HEK293 (cell line): Measurements from ENCODE around the gene DHRS13.
A peak's percentile ranks its signal among the peaks of the same experiment; 100 is the strongest.

Source experiments
- KLF8 ChIP-seq: fragments of 450-650 bp; formaldehyde crosslinking; IDR thresholded peaks from 2 replicates; pipeline ENCODE4 v1.5.1; 2016; ENCODE audit warnings: missing biosample characterization, missing genetic modification characterization
- KLF9 ChIP-seq: fragments of 450-650 bp; formaldehyde crosslinking; IDR thresholded peaks from 2 replicates; pipeline ENCODE4 v1.5.1; 2016; ENCODE audit warnings: missing biosample characterization, missing genetic modification characterization, low read depth
- MZF1 ChIP-seq: fragments of 450-650 bp; formaldehyde crosslinking; IDR thresholded peaks from 2 replicates; pipeline ENCODE4 v1.5.1; 2017; ENCODE audit warnings: missing biosample characterization, missing genetic modification characterization, borderline replicate concordance
- SALL2 ChIP-seq: fragments of 450-650 bp; formaldehyde crosslinking; IDR thresholded peaks from 2 replicates; pipeline ENCODE4 v1.5.0; 2017; ENCODE audit warnings: missing biosample characterization, mild to moderate bottlenecking, missing genetic modification characterization, borderline replicate concordance
- SETDB1 ChIP-seq: IDR thresholded peaks from one replicate; pipeline ENCODE4 v1.6.1; 2017; ENCODE audit warnings: mild to moderate bottlenecking, low read length, moderate library complexity, mixed read lengths; ENCODE audit not compliant: insufficient read length
- TRIM28 ChIP-seq: IDR thresholded peaks from 2 replicates; pipeline ENCODE4 v1.6.1; 2011; ENCODE audit warnings: low read length, control low read depth, borderline replicate concordance
- YY2 ChIP-seq: fragments of 450-650 bp; formaldehyde crosslinking; IDR thresholded peaks from 2 replicates; pipeline ENCODE4 v1.5.1; 2016; ENCODE audit warnings: missing biosample characterization, missing genetic modification characterization
- ZNF133 ChIP-seq: fragments of 450-650 bp; formaldehyde crosslinking; IDR thresholded peaks from 2 replicates; pipeline ENCODE4 v1.5.1; 2016; ENCODE audit warnings: missing biosample characterization, missing genetic modification characterization
- ZNF146 ChIP-seq: fragments of 450-650 bp; formaldehyde crosslinking; IDR thresholded peaks from 2 replicates; pipeline ENCODE4 v1.5.1; 2016; ENCODE audit warnings: missing biosample characterization, missing genetic modification characterization
- ZNF335 ChIP-seq: fragments of 450-650 bp; formaldehyde crosslinking; conservative IDR thresholded peaks from 2 replicates; pipeline ENCODE4 v1.5.1; 2016; ENCODE audit warnings: missing biosample characterization, missing genetic modification characterization
- ZNF501 ChIP-seq: fragments of 450-650 bp; formaldehyde crosslinking; IDR thresholded peaks from 2 replicates; pipeline ENCODE4 v1.5.1; 2016; ENCODE audit warnings: missing biosample characterization, missing genetic modification characterization
- ZNF558 ChIP-seq: fragments of 450-650 bp; formaldehyde crosslinking; IDR thresholded peaks from 2 replicates; pipeline ENCODE4 v1.5.1; 2016; ENCODE audit warnings: missing biosample characterization, missing genetic modification characterization
- ZNF629 ChIP-seq: fragments of 450-650 bp; formaldehyde crosslinking; IDR thresholded peaks from 2 replicates; pipeline ENCODE4 v1.5.1; 2017; ENCODE audit warnings: missing biosample characterization, missing genetic modification characterization
- ZNF670 ChIP-seq: fragments of 450-650 bp; formaldehyde crosslinking; IDR thresholded peaks from 2 replicates; pipeline ENCODE4 v1.5.1; 2016; ENCODE audit warnings: missing biosample characterization, missing genetic modification characterization, low read depth
- ZNF837 ChIP-seq: fragments of 450-650 bp; formaldehyde crosslinking; IDR thresholded peaks from 2 replicates; pipeline ENCODE4 v1.5.1; 2016; ENCODE audit warnings: missing biosample characterization, missing genetic modification characterization
- ZSCAN23 ChIP-seq: fragments of 450-650 bp; formaldehyde crosslinking; IDR thresholded peaks from 2 replicates; pipeline ENCODE4 v1.5.1; 2016; ENCODE audit warnings: missing biosample characterization, missing genetic modification characterization
- TF ChIP-seq, protein P1 (sequence below): IDR thresholded peaks from 2 replicates; pipeline ENCODE4 v1.6.1; 2011; ENCODE audit warnings: mild to moderate bottlenecking, low read depth, low read length, borderline replicate concordance
- TF ChIP-seq, protein P2 (sequence below): fragments of 450-650 bp; formaldehyde crosslinking; IDR thresholded peaks from 2 replicates; pipeline ENCODE4 v1.5.1; 2017; ENCODE audit warnings: missing biosample characterization, mild to moderate bottlenecking, missing genetic modification characterization, moderate library complexity
- TF ChIP-seq, protein P3 (sequence below): fragments of 450-650 bp; formaldehyde crosslinking; IDR thresholded peaks from 2 replicates; pipeline ENCODE4 v1.5.1; 2016; ENCODE audit warnings: missing biosample characterization, missing genetic modification characterization
- TF ChIP-seq, protein P4 (sequence below): fragments of 450-650 bp; formaldehyde crosslinking; IDR thresholded peaks from 2 replicates; pipeline ENCODE4 v1.5.1; 2016; ENCODE audit warnings: missing biosample characterization, missing genetic modification characterization
- TF ChIP-seq, protein P5 (sequence below): fragments of 450-650 bp; formaldehyde crosslinking; IDR thresholded peaks from 2 replicates; pipeline ENCODE4 v1.5.1; 2016; ENCODE audit warnings: missing biosample characterization, missing genetic modification characterization
- TF ChIP-seq, protein P6 (sequence below): fragments of 450-650 bp; formaldehyde crosslinking; IDR thresholded peaks from 2 replicates; pipeline ENCODE4 v1.5.1; 2016; ENCODE audit warnings: missing biosample characterization, missing genetic modification characterization, low read depth
- TF ChIP-seq, protein P7 (sequence below): fragments of 450-650 bp; formaldehyde crosslinking; IDR thresholded peaks from 2 replicates; pipeline ENCODE4 v1.5.1; 2016; ENCODE audit warnings: missing biosample characterization, missing genetic modification characterization
- TF ChIP-seq, protein P8 (sequence below): fragments of 450-650 bp; formaldehyde crosslinking; IDR thresholded peaks from 2 replicates; pipeline ENCODE4 v1.5.1; 2016; ENCODE audit warnings: missing biosample characterization, missing genetic modification characterization, borderline replicate concordance

Gene DHRS13

DNA sequence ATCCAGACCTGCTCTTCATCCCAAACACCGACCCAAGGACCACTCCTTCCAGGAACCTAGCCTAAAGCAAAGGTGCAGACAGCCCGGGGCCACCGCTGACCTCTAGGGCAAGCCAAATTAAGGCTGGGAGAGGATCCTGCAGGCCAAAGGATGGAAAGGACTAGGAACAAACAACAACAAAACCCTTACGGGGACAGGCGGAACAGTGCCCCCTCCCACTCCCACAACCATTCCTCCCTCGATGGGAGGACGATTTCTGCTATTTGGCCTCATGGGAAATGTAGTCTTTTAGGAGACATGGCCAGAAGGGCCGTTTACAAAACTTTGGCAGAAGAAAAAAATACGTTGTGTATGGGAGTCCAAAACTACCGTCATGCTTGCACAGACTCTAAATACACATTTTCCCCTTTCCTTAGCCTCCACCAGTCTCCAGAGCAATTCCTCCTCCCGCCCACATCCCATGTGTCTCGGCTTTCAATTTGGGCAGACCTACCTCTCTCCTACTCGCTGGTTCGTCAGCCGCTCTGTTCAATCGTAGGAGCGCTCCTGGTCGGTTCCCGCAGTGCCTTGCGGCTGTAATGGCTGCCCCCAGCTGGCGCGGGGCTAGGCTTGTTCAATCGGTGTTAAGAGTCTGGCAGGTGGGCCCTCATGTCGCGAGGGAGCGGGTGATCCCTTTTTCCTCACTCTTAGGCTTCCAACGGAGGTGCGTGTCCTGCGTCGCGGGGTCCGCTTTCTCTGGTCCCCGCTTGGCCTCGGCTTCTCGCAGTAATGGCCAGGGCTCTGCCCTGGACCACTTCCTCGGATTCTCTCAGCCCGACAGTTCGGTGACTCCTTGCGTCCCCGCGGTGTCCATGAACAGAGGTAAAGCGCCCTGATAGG, 48.2 kb downstream of the DHRS13 start, which contains the start of gene ERAL1 (continued):
- TF ChIP-seq YY2 (tag by site-specific recombination): peak; percentile 98
- TF ChIP-seq ZNF335 (tag by site-specific recombination): peak; percentile 99
- 0 out of 2 replicates have a peak, but pooled peaks have one; percentile 9 for TF ChIP-seq ZNF146 (tag by site-specific recombination)
- TF ChIP-seq MZF1: no peak
- no peak for TF ChIP-seq SALL2
- TF ChIP-seq, protein P1, sequence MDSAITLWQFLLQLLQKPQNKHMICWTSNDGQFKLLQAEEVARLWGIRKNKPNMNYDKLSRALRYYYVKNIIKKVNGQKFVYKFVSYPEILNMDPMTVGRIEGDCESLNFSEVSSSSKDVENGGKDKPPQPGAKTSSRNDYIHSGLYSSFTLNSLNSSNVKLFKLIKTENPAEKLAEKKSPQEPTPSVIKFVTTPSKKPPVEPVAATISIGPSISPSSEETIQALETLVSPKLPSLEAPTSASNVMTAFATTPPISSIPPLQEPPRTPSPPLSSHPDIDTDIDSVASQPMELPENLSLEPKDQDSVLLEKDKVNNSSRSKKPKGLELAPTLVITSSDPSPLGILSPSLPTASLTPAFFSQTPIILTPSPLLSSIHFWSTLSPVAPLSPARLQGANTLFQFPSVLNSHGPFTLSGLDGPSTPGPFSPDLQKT: no peak
- TF ChIP-seq, protein P2, sequence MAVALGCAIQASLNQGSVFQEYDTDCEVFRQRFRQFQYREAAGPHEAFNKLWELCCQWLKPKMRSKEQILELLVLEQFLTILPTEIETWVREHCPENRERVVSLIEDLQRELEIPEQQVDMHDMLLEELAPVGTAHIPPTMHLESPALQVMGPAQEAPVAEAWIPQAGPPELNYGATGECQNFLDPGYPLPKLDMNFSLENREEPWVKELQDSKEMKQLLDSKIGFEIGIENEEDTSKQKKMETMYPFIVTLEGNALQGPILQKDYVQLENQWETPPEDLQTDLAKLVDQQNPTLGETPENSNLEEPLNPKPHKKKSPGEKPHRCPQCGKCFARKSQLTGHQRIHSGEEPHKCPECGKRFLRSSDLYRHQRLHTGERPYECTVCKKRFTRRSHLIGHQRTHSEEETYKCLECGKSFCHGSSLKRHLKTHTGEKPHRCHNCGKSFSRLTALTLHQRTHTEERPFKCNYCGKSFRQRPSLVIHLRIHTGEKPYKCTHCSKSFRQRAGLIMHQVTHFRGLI: no peak
- TF ChIP-seq, protein P3, sequence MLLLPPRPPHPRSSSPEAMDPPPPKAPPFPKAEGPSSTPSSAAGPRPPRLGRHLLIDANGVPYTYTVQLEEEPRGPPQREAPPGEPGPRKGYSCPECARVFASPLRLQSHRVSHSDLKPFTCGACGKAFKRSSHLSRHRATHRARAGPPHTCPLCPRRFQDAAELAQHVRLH: peak; percentile 96
- TF ChIP-seq SETDB1: no peak
- TF ChIP-seq, protein P4, sequence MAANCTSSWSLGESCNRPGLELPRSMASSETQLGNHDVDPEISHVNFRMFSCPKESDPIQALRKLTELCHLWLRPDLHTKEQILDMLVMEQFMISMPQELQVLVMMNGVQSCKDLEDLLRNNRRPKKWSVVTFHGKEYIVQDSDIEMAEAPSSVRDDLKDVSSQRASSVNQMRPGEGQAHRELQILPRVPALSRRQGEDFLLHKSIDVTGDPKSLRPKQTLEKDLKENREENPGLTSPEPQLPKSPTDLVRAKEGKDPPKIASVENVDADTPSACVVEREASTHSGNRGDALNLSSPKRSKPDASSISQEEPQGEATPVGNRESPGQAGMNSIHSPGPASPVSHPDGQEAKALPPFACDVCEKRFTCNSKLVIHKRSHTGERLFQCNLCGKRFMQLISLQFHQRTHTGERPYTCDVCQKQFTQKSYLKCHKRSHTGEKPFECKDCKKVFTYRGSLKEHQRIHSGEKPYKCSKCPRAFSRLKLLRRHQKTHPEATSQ (tag by site-specific recombination): no peak
- TF ChIP-seq, protein P5, sequence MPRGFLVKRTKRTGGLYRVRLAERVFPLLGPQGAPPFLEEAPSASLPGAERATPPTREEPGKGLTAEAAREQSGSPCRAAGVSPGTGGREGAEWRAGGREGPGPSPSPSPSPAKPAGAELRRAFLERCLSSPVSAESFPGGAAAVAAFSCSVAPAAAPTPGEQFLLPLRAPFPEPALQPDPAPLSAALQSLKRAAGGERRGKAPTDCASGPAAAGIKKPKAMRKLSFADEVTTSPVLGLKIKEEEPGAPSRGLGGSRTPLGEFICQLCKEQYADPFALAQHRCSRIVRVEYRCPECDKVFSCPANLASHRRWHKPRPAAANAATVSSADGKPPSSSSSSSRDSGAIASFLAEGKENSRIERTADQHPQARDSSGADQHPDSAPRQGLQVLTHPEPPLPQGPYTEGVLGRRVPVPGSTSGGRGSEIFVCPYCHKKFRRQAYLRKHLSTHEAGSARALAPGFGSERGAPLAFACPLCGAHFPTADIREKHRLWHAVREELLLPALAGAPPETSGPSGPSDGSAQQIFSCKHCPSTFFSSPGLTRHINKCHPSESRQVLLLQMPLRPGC (tag by site-specific recombination): no peak
- no peak for TF ChIP-seq ZSCAN23
- peak; percentile 67 for TF ChIP-seq ZNF629
- no peak for TF ChIP-seq ZNF558
- peak; percentile 51 for TF ChIP-seq KLF9 (tag by site-specific recombination)
- TF ChIP-seq ZNF501: peak; percentile 73; the same call in 1 of the 2 replicates
- TF ChIP-seq ZNF837 (tag by site-specific recombination): no peak
- TF ChIP-seq TRIM28: peak; percentile 96
- TF ChIP-seq, protein P6, sequence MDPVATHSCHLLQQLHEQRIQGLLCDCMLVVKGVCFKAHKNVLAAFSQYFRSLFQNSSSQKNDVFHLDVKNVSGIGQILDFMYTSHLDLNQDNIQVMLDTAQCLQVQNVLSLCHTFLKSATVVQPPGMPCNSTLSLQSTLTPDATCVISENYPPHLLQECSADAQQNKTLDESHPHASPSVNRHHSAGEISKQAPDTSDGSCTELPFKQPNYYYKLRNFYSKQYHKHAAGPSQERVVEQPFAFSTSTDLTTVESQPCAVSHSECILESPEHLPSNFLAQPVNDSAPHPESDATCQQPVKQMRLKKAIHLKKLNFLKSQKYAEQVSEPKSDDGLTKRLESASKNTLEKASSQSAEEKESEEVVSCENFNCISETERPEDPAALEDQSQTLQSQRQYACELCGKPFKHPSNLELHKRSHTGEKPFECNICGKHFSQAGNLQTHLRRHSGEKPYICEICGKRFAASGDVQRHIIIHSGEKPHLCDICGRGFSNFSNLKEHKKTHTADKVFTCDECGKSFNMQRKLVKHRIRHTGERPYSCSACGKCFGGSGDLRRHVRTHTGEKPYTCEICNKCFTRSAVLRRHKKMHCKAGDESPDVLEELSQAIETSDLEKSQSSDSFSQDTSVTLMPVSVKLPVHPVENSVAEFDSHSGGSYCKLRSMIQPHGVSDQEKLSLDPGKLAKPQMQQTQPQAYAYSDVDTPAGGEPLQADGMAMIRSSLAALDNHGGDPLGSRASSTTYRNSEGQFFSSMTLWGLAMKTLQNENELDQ (tag by site-specific recombination): no peak
- no peak for TF ChIP-seq ZNF670 (tag by site-specific recombination)
- TF ChIP-seq, protein P7, sequence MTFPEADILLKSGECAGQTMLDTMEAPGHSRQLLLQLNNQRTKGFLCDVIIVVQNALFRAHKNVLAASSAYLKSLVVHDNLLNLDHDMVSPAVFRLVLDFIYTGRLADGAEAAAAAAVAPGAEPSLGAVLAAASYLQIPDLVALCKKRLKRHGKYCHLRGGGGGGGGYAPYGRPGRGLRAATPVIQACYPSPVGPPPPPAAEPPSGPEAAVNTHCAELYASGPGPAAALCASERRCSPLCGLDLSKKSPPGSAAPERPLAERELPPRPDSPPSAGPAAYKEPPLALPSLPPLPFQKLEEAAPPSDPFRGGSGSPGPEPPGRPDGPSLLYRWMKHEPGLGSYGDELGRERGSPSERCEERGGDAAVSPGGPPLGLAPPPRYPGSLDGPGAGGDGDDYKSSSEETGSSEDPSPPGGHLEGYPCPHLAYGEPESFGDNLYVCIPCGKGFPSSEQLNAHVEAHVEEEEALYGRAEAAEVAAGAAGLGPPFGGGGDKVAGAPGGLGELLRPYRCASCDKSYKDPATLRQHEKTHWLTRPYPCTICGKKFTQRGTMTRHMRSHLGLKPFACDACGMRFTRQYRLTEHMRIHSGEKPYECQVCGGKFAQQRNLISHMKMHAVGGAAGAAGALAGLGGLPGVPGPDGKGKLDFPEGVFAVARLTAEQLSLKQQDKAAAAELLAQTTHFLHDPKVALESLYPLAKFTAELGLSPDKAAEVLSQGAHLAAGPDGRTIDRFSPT (tag by site-specific recombination): no peak
- TF ChIP-seq, protein P8, sequence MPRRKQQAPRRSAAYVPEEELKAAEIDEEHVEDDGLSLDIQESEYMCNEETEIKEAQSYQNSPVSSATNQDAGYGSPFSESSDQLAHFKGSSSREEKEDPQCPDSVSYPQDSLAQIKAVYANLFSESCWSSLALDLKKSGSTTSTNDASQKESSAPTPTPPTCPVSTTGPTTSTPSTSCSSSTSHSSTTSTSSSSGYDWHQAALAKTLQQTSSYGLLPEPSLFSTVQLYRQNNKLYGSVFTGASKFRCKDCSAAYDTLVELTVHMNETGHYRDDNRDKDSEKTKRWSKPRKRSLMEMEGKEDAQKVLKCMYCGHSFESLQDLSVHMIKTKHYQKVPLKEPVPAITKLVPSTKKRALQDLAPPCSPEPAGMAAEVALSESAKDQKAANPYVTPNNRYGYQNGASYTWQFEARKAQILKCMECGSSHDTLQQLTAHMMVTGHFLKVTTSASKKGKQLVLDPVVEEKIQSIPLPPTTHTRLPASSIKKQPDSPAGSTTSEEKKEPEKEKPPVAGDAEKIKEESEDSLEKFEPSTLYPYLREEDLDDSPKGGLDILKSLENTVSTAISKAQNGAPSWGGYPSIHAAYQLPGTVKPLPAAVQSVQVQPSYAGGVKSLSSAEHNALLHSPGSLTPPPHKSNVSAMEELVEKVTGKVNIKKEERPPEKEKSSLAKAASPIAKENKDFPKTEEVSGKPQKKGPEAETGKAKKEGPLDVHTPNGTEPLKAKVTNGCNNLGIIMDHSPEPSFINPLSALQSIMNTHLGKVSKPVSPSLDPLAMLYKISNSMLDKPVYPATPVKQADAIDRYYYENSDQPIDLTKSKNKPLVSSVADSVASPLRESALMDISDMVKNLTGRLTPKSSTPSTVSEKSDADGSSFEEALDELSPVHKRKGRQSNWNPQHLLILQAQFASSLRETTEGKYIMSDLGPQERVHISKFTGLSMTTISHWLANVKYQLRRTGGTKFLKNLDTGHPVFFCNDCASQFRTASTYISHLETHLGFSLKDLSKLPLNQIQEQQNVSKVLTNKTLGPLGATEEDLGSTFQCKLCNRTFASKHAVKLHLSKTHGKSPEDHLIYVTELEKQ (tag by site-specific recombination): no peak
- peak; percentile 88 for TF ChIP-seq KLF8
- TF ChIP-seq ZNF133 (tag by site-specific recombination): no peak
